Uterus (tissue), 4 donors: ENCODE results near the gene C16orf74. TPM values are rescaled to one million over a fixed set of nuclear protein-coding genes. Genes with fewer than 3 reads are reported as not detected.

Source experiments
- DNase-seq, 2 donors: peaks; one replicate each; pipeline ENCODE4 v3.0.0-alpha.2; 2019 to 2020
- H3K27ac ChIP-seq, 2 donors: fragments of 200-600 bp; sonication (generic); 1 replicate in 1 of 2; 2 replicates in 1 of 2; pipeline ENCODE4 v1.5.1; 2016 to 2018
- H3K27me3 ChIP-seq, 2 donors: fragments of 200-600 bp; sonication (generic); one replicate each; pipeline ENCODE4 v1.5.1; 2018 to 2019; ENCODE audit warnings: control low read depth in 1 of 2
- H3K36me3 ChIP-seq, 2 donors: fragments of 200-600 bp; sonication (generic); one replicate each; pipeline ENCODE4 v1.5.1; 2019; ENCODE audit warnings: control low read depth in 1 of 2
- H3K4me1 ChIP-seq, 2 donors: fragments of 200-600 bp; sonication (generic); one replicate each; pipeline ENCODE4 v1.5.1; 2018 to 2019; ENCODE audit warnings: control low read depth in 1 of 2
- H3K4me3 ChIP-seq, 2 donors: fragments of 200-600 bp; sonication (generic); 1 replicate in 1 of 2; 2 replicates in 1 of 2; pipeline ENCODE4 v1.5.1; 2018 to 2019; ENCODE audit warnings: mild to moderate bottlenecking in 1 of 2
- H3K9me3 ChIP-seq, 2 donors: fragments of 200-600 bp; sonication (generic); one replicate each; pipeline ENCODE4 v1.5.1; 2019; ENCODE audit warnings: control low read depth in 1 of 2
- CTCF ChIP-seq, 4 experiments: fragments of 200-600 bp in 2 of 4; fragments of 450-650 bp in 2 of 4; sonication (generic) in 2 of 4; IDR thresholded peaks; one replicate each; pipeline ENCODE4 v1.5.1; 2016 to 2019; ENCODE audit warnings: antibody characterized with exemption in 4 of 4, mild to moderate bottlenecking in 2 of 4, moderate library complexity in 1 of 4
- POLR2A ChIP-seq, 2 donors: fragments of 450-650 bp; IDR thresholded peaks; one replicate each; pipeline ENCODE4 v1.6.1; 2016; ENCODE audit warnings: antibody characterized with exemption in 2 of 2, mild to moderate bottlenecking in 1 of 2, moderate library complexity in 1 of 2
- intact Hi-C: fragments of 100-400 bp; cut with DNase I; formaldehyde crosslinking; loops from one replicate; pipeline ENCODE4 v1.15.1; 2023; ENCODE audit warnings: low total_unique reads
- total RNA-seq, 4 donors: library from RNA; depleted of rRNA in 3 of 4; stranded (reverse); fragments of >200 nt in 3 of 4; gene quantifications; one replicate each; pipeline versions ENCODE4 v1.1.0 to v1.2.4, GENCODE V29; 2014 to 2023
- donor health status: DM: yes; HTN: yes; CAD: no.

The C16orf74 gene
- total RNA-seq, 4 donors from 2014 or later = 2.5 to 6.4 TPM; not detected in 2

DNA sequence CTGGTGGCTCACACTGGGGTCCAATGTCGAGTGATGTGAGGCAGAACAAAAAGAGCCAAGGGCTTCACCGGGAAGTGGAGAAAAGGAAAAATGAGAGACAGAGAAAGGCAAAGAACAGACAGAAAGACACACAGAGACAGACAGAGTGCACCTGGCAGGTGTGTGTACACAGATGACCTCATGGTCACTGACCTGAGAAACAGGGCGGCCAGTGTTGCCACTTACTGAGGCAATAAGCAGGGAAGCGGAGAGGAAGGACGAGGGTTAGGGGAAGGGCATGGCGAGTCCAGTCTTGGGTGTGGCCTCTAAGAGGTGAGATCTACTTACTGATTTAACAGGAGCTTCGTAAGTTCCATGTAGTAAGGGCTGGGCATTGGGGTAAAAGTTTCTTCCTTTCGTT is 69.6 kb downstream of the C16orf74 start:
- Histone ChIP-seq H3K36me3 (no peaks in the 10 kb centered on the region), H3K4me3 (no peak overlapping the region), H3K4me1 (no peaks in the 10 kb centered on the region), H3K27me3 (no peaks in the 10 kb centered on the region), H3K27ac (no peak overlapping the region), H3K9me3 (no peaks in the 10 kb centered on the region)
- DNase-seq = no peak
- TF ChIP-seq POLR2A (IDR thresholded peaks at IDR 0.05) (no peak), CTCF (IDR thresholded peaks at IDR 0.05) (no peak)
- intact Hi-C loops = no loop called here

DNA sequence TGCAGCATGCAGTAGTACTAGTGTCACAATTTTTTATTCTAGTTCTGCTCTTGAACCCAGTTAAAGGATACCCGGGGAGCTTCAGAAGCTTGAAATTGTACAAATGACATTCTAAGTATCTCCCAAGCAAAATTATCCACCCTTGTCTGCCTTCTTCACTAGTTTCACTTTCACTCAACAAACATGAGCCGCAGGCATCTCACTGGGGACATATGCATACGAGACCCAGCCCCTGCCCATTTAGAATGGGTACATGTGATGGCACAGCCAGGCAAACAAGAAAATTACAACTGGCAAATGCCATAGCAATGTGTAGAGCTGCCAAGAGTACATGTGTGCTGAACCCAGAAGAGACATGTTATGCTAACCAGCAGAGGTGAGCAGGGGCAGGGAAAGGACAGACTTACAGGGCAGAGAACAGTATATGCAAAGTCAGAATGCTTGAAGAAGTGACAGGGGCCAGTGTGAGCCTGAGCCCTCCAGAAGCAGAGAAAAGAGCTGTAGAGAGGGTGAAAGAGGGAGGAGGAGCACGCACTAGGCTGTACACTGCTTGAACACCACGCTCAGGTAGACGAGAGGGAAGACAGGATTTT is 70.4 kb downstream of the C16orf74 start:
- no peak overlapping the region for H3K27ac ChIP-seq
- H3K36me3 ChIP-seq = no peaks in the 10 kb centered on the region
- TF ChIP-seq POLR2A (IDR thresholded peaks at IDR 0.05) = no peak
- no peak for TF ChIP-seq CTCF (IDR thresholded peaks at IDR 0.05)
- no peaks in the 10 kb centered on the region for H3K27me3 ChIP-seq
- H3K4me1 ChIP-seq = no peaks in the 10 kb centered on the region
- intact Hi-C loops = no loop called here
- DNase-seq = no peak
- no peak overlapping the region for H3K4me3 ChIP-seq
- no peaks in the 10 kb centered on the region for H3K9me3 ChIP-seq

DNA sequence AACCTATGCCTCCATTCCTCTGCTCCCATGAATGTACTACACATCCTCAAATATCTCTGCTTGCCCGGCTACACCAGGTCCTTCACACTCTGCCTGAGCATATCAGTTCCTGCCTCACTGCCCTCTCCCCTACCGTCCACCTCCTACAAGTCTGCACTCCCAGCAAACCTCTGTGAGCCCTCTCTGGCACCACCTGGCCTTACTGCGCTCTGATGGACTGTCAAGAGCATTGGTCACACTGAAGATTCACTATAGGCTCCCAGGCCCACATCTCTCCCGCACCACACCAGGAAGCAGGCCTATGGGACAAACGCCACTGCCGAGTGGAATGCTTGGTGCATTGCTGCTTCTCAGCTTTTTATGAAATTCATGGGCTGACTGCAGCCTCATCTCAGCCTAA is 71.0 kb downstream of the C16orf74 start:
- Histone ChIP-seq H3K36me3 (no peaks in the 10 kb centered on the region), H3K9me3 (no peaks in the 10 kb centered on the region), H3K27ac (no peak overlapping the region), H3K4me3 (no peak overlapping the region), H3K27me3 (no peaks in the 10 kb centered on the region), H3K4me1 (no peaks in the 10 kb centered on the region)
- DNase-seq = no peak
- intact Hi-C loops = no loop called here
- TF ChIP-seq CTCF (IDR thresholded peaks at IDR 0.05) = no peak
- no peak for TF ChIP-seq POLR2A (IDR thresholded peaks at IDR 0.05)

GRCh38 chr16:85678821-85679220 is 72.1 kb downstream of the C16orf74 start:
- no peak overlapping the region for H3K4me3 ChIP-seq
- no peaks in the 10 kb centered on the region for H3K9me3 ChIP-seq
- no peaks in the 10 kb centered on the region for H3K27me3 ChIP-seq
- no peak for DNase-seq
- TF ChIP-seq CTCF (IDR thresholded peaks at IDR 0.05) (no peak), POLR2A (IDR thresholded peaks at IDR 0.05) (no peak)
- no peaks in the 10 kb centered on the region for H3K4me1 ChIP-seq
- intact Hi-C loops = no loop called here
- no peak overlapping the region for H3K27ac ChIP-seq
- no peaks in the 10 kb centered on the region for H3K36me3 ChIP-seq

DNA sequence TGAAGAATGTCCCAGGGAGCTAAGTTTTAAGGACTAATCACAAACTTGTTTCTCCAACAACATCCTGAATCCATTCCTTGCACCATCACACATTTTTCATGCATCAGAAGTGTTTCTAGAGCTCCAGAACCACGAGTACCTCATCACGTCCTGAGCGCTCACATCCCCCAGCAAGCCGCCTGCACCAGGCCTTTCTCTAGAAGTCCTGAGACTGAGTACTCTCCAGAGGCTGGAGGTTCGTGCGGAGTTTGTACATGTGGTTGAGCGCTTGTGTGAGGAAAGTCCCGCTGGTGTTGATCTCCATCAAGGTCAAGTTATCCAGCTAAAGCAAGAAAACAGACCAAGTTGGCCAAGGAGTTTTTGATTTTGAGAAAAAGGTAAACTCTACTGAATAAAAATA is 72.9 kb downstream of the C16orf74 start:
- no peaks in the 10 kb centered on the region for H3K27me3 ChIP-seq
- TF ChIP-seq POLR2A (IDR thresholded peaks at IDR 0.05) (no peak), CTCF (IDR thresholded peaks at IDR 0.05) (no peak)
- no peaks in the 10 kb centered on the region for H3K4me1 ChIP-seq
- H3K36me3 ChIP-seq = no peaks in the 10 kb centered on the region
- H3K4me3 ChIP-seq = no peak overlapping the region
- no peaks in the 10 kb centered on the region for H3K9me3 ChIP-seq
- no peak for DNase-seq
- H3K27ac ChIP-seq = no peak overlapping the region
- intact Hi-C loops = no loop called here
